Neuron (in vitro differentiated cells): ENCODE results near the gene ABHD2.
"Not testable (repeated sequence)": the region's sequence is repeated elsewhere in the genome, so short reads cannot be mapped to it uniquely, and the experiment has no call there.

Experiments used
- H2AFZ ChIP-seq: one replicate; pipeline ENCODE4 v1.6.1; 2013; ENCODE audit warnings: low read depth, mild to moderate bottlenecking, inconsistent platforms, low read length, moderate library complexity
- H3K27me3 ChIP-seq: one replicate; pipeline ENCODE4 v1.6.1; 2013; ENCODE audit warnings: low read length; ENCODE audit not compliant: insufficient read depth
- H3K36me3 ChIP-seq: one replicate; pipeline ENCODE4 v1.6.1; 2013; ENCODE audit warnings: low read length; ENCODE audit not compliant: insufficient read depth
- H3K4me1 ChIP-seq: one replicate; pipeline ENCODE4 v1.6.1; 2013; ENCODE audit warnings: low read length; ENCODE audit not compliant: insufficient read depth
- H3K4me3 ChIP-seq: 2 replicates; pipeline ENCODE4 v1.5.1; 2013; ENCODE audit warnings: mild to moderate bottlenecking, low read length, moderate library complexity
- H3K9me3 ChIP-seq: one replicate; pipeline ENCODE4 v1.6.1; 2013; ENCODE audit warnings: low read length

ABHD2 gene

DNA sequence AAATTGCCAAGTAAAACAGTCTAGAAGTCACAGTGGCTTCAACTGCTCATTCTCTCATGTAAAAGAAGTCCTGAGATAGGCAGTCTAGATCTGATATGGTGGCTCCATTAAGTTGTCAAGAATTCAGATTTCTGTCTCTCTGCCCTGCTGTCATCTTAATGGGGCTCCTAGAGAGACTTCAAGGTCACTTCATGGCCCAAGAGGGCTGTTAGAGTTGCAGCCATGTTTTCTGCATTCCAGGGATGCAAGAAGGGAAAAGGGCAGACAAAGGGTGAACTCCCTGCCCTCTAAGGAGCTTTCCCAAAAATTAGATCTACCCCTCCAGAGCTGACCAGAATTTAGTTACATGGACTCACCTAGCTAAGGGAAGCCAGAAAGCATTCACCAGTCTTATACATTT, 23.1 kb downstream of the ABHD2 start:
- Histone ChIP-seq H3K4me1 (peaks cover 37% of the 10 kb centered on the region), H3K27me3 (no peaks in the 10 kb centered on the region), H2AFZ (no peak overlapping the region), H3K4me3 (no peak overlapping the region), H3K36me3 (peaks cover 4% of the 10 kb centered on the region), H3K9me3 (no peaks in the 10 kb centered on the region)

GRCh38 chr15:89111961-89112340, 23.7 kb downstream of the ABHD2 start:
- H3K27me3 ChIP-seq: no peaks in the 10 kb centered on the region
- H3K36me3 ChIP-seq: peaks cover 9% of the 10 kb centered on the region
- H3K4me3 ChIP-seq: no peak overlapping the region
- no peak overlapping the region for H2AFZ ChIP-seq
- peaks cover 37% of the 10 kb centered on the region for H3K4me1 ChIP-seq
- H3K9me3 ChIP-seq: no peaks in the 10 kb centered on the region

GRCh38 chr15:89112341-89112971, 24.2 kb downstream of the ABHD2 start:
- peaks cover 13% of the 10 kb centered on the region for H3K36me3 ChIP-seq
- H3K4me3 ChIP-seq: no peak overlapping the region
- no peaks in the 10 kb centered on the region for H3K9me3 ChIP-seq
- H2AFZ ChIP-seq: no peak overlapping the region
- peaks cover 37% of the 10 kb centered on the region for H3K4me1 ChIP-seq
- no peaks in the 10 kb centered on the region for H3K27me3 ChIP-seq

DNA sequence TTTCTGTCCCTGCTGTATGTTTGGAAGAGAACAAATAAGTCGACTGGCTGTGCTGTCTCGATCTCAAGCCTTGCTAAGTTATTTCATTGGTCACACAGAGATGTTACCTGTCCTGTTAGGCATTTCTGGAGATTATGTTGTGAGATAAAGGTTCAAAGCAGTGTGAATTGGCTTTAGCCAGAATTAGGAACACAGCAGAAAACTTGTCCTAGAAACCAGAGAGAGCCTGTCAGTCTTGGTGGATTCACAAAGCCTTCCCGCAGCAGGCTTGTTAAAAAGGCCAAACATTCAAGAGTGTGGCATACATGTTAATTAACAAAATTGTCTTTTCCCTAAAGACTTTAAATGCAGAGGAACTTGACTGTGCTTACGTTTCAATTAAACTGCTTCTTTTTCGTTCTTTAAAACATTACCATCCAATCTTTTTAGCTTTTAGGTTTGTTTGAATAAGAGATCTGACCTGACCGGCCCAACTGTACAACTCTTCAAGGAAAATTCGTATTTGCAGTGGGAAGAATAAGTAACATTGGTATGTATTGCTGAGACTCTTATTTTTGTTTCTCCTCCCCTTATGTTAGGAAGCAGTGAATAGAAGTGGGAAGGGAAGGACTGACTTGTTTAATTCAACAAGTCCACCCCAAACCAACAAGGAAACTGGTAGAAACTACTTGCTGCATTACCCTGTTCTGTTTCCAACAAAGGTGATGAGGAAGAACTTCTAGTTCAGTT, 25.2 kb downstream of the ABHD2 start:
- Histone ChIP-seq H3K27me3 (no peaks in the 10 kb centered on the region), H3K4me1 (peaks cover 37% of the 10 kb centered on the region), H2AFZ (no peak overlapping the region), H3K9me3 (no peaks in the 10 kb centered on the region), H3K36me3 (peaks cover 22% of the 10 kb centered on the region), H3K4me3 (no peak overlapping the region)

- Histone ChIP-seq H2AFZ (no peak overlapping the region), H3K27me3 (no peaks in the 10 kb centered on the region), H3K4me3 (no peak overlapping the region), H3K9me3 (no peaks in the 10 kb centered on the region), H3K4me1 (peaks cover 37% of the 10 kb centered on the region), H3K36me3 (peaks cover 34% of the 10 kb centered on the region)
Observed at GRCh38 chr15:89114990-89115389, 26.7 kb downstream of the ABHD2 start.

GRCh38 chr15:89115547-89115946, 27.3 kb downstream of the ABHD2 start:
- H3K9me3 ChIP-seq: no peaks in the 10 kb centered on the region
- H3K4me1 ChIP-seq: peaks cover 37% of the 10 kb centered on the region
- no peaks in the 10 kb centered on the region for H3K27me3 ChIP-seq
- peaks cover 34% of the 10 kb centered on the region for H3K36me3 ChIP-seq
- H3K4me3 ChIP-seq: no peak overlapping the region
- H2AFZ ChIP-seq: no peak overlapping the region

- H3K4me1 ChIP-seq: peaks cover 37% of the 10 kb centered on the region
- no peak overlapping the region for H3K4me3 ChIP-seq
Observed at GRCh38 chr15:89116404-89116803, 28.1 kb downstream of the ABHD2 start.

GRCh38 chr15:89117790-89118189, 29.5 kb downstream of the ABHD2 start:
- peaks cover 32% of the 10 kb centered on the region for H3K4me1 ChIP-seq
- H2AFZ ChIP-seq: no peak overlapping the region
- H3K27me3 ChIP-seq: no peaks in the 10 kb centered on the region
- H3K9me3 ChIP-seq: no peaks in the 10 kb centered on the region
- H3K36me3 ChIP-seq: peaks cover 37% of the 10 kb centered on the region
- no peak overlapping the region for H3K4me3 ChIP-seq

More at GRCh38 chr15:89116404-89116803, 28.1 kb downstream of the ABHD2 start:
- Histone ChIP-seq H3K36me3 (peaks cover 37% of the 10 kb centered on the region), H2AFZ (no peak overlapping the region), H3K27me3 (no peaks in the 10 kb centered on the region), H3K9me3 (no peaks in the 10 kb centered on the region)

- H3K27me3 ChIP-seq: no peaks in the 10 kb centered on the region
- H3K36me3 ChIP-seq: peaks cover 42% of the 10 kb centered on the region
- H3K4me1 ChIP-seq: peaks cover 25% of the 10 kb centered on the region
- no peak overlapping the region for H3K4me3 ChIP-seq
- no peaks in the 10 kb centered on the region for H3K9me3 ChIP-seq
- H2AFZ ChIP-seq: no peak overlapping the region
Observed at GRCh38 chr15:89118481-89118989, 30.3 kb downstream of the ABHD2 start.

DNA sequence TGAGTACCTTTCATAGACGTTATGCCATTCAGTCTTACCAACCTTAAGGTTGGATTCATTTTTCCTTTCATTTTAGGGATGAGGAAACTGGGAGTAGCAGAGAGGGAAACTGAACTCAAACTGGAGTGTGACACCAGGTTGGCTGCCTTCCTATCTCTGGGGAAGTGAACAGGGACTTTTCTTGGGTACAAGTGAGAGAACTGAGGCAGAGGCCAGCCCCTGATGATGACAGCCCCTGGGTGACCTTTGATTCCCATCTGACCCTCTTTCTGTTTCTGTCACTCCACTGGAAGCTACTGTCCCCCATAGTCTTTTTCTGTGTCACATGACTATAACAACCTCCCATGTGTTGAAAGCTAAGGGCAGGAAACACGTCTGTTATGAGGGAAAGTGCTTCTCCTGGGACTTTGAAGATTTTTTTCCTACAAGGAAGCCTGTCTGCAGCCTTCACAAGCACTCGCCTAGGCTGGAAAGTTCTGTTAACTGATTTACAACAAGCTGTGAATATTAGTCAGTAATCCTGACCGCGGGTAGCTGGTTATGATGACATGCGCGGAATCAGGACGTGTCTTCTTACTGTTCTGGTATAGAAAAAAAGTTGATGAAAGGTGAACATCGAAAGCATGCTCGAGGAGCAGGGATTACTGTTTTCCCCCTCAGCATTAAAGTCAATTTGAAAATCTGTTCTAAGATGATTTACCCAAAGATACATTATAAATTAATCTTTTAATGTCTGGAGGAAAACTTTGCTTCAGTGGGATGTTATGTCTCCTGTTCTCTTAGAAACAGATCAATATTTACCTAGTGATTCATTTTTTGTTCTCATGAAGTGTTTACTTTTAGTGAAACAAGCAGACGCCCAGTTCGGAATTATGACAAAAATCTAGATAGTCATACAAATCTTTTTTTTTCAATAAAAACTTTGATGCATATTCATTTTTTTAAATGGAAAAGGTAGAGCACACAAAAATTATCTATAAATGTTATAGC, 31.5 kb downstream of the ABHD2 start:
- H2AFZ ChIP-seq: no peak overlapping the region
- peaks cover 12% of the 10 kb centered on the region for H3K4me1 ChIP-seq
- no peaks in the 10 kb centered on the region for H3K9me3 ChIP-seq
- peaks cover 42% of the 10 kb centered on the region for H3K36me3 ChIP-seq
- no peak overlapping the region for H3K4me3 ChIP-seq
- no peaks in the 10 kb centered on the region for H3K27me3 ChIP-seq

DNA sequence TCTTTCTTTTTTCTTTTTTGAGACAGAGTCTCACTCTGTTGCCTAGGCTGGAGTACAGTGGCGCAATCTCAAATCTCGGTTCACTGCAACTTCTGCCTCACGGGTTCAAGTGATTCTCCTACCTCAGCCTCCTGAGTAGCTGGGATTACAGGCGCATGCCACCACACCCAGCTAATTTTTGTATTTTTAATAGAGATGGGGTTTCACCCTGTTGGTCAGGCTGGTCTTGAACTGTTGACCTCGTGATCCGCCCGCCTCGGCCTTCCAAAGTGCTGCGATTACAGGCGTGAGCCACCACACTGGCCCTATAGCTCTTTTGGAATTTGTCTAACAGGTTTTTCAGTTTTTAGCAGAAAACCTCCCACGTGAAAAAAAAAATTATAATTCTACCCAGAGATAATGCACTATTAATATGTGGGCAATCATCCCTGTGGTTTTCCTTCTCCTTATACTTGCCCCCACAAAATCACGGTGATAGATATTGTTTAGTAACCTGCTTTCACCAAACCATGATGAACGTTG, 32.3 kb downstream of the ABHD2 start:
- H3K27me3 ChIP-seq, H3K9me3 ChIP-seq, H2AFZ ChIP-seq, H3K4me3 ChIP-seq, H3K4me1 ChIP-seq: not testable (repeated sequence)
- H3K36me3 ChIP-seq: peaks cover 43% of the 10 kb centered on the region

DNA sequence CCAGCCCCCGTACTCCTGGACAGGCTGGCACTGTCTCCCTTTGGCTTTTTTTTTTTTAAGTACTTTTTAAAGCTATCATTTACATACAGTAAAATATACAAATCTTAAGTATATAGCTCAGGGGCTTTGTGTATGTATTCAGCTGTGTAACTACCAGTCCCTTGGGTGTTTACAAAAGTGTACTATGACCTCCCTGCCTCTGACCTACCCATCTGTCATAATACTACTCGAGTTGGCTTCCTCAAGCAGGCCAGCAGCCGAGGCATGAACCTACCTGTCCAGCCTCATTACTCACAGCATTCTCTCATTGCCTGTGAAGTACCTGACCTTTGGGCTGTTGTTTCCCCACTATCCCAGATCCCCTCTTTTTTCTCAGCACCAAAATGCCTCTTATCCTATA, 33.2 kb downstream of the ABHD2 start:
- peaks cover 42% of the 10 kb centered on the region for H3K36me3 ChIP-seq
- no peak overlapping the region for H2AFZ ChIP-seq
- no peaks in the 10 kb centered on the region for H3K4me1 ChIP-seq
- no peaks in the 10 kb centered on the region for H3K27me3 ChIP-seq
- no peak overlapping the region for H3K4me3 ChIP-seq
- H3K9me3 ChIP-seq: no peaks in the 10 kb centered on the region
